ENCODE measurements around the gene SLC38A8.

GRCh38 chr16:83969771-83970429 is 72.7 kb downstream of the SLC38A8 start:
- TF ChIP-seq, protein P1, sequence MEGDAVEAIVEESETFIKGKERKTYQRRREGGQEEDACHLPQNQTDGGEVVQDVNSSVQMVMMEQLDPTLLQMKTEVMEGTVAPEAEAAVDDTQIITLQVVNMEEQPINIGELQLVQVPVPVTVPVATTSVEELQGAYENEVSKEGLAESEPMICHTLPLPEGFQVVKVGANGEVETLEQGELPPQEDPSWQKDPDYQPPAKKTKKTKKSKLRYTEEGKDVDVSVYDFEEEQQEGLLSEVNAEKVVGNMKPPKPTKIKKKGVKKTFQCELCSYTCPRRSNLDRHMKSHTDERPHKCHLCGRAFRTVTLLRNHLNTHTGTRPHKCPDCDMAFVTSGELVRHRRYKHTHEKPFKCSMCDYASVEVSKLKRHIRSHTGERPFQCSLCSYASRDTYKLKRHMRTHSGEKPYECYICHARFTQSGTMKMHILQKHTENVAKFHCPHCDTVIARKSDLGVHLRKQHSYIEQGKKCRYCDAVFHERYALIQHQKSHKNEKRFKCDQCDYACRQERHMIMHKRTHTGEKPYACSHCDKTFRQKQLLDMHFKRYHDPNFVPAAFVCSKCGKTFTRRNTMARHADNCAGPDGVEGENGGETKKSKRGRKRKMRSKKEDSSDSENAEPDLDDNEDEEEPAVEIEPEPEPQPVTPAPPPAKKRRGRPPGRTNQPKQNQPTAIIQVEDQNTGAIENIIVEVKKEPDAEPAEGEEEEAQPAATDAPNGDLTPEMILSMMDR (IDR thresholded peaks at IDR 0.05) = no peak
- no peak for TF ChIP-seq POLR2A (IDR thresholded peaks at IDR 0.05)

Data from lower leg skin (tissue), 3 donors.